A673 (cell line): Measurements from ENCODE around the gene DVL3. TPM values are rescaled to one million over a fixed set of nuclear protein-coding genes. Genes with fewer than 3 reads are reported as not detected.

Experiments used
- BruUV-seq: library from RNA; stranded (reverse); fragments of 400-500 nt; replicated peaks from 2 replicates; lab custom pipeline; 2021; lab: Mats Ljungman, UMichigan
- CTCF ChIA-PET: fragments of 300-600 bp; sonication (Branson Sonifier 250); formaldehyde crosslinking; loops from one replicate; lab custom pipeline; 2022; ENCODE audit warnings: antibody characterized with exemption; lab: Charles Lee
- POLR2A ChIA-PET: fragments of 300-600 bp; sonication (Branson Sonifier 250); formaldehyde crosslinking; loops from one replicate; lab custom pipeline; 2022; ENCODE audit warnings: antibody characterized with exemption; ENCODE audit not compliant: low non-redundant PET; lab: Charles Lee
- DNase-seq: peaks from one replicate; pipeline ENCODE4 v3.0.0-alpha.2; 2015; ENCODE audit warnings: low spot score
- H3K27ac ChIP-seq: fragments of 200-600 bp; sonication (generic); 2 replicates; pipeline ENCODE4 v1.5.1; 2016; ENCODE audit warnings: mixed run types, low read depth, mild to moderate bottlenecking, mixed read lengths, antibody characterized with exemption, low read length; ENCODE audit not compliant: poor library complexity, severe bottlenecking
- H3K27me3 ChIP-seq: fragments of 200-600 bp; sonication (generic); replicated peaks from 2 replicates; pipeline ENCODE4 v1.6.1; 2017; ENCODE audit warnings: mixed run types, low read depth, mild to moderate bottlenecking, mixed read lengths, antibody characterized with exemption, low read length; ENCODE audit not compliant: insufficient read depth, poor library complexity
- H3K36me3 ChIP-seq: fragments of 200-600 bp; sonication (generic); 2 replicates; pipeline ENCODE4 v1.6.1; 2016; ENCODE audit warnings: mixed run types, mild to moderate bottlenecking, mixed read lengths, antibody characterized with exemption, low read length; ENCODE audit not compliant: insufficient read depth, poor library complexity, severe bottlenecking
- H3K4me1 ChIP-seq: fragments of 200-600 bp; sonication (generic); 2 replicates; pipeline ENCODE4 v1.6.1; 2017; ENCODE audit warnings: mixed run types, mild to moderate bottlenecking, mixed read lengths, antibody characterized with exemption, low read length; ENCODE audit not compliant: insufficient read depth, poor library complexity, severe bottlenecking
- H3K4me3 ChIP-seq: fragments of 200-600 bp; sonication (generic); 2 replicates; pipeline ENCODE4 v1.5.1; 2016; ENCODE audit warnings: low read depth, mixed run types, mild to moderate bottlenecking, mixed read lengths, low read length; ENCODE audit not compliant: poor library complexity, severe bottlenecking
- H3K9me3 ChIP-seq: fragments of 200-600 bp; sonication (generic); 2 replicates; pipeline ENCODE4 v1.6.1; 2016; ENCODE audit warnings: mixed run types, low read depth, mild to moderate bottlenecking, mixed read lengths, antibody characterized with exemption, low read length; ENCODE audit not compliant: poor library complexity, severe bottlenecking
- CTCF ChIP-seq: fragments of 300-800, 200-600 bp; sonication (generic); conservative IDR thresholded peaks from 2 replicates; pipeline ENCODE4 v1.5.1; 2017; ENCODE audit warnings: low read depth, mild to moderate bottlenecking, antibody characterized with exemption, low read length, moderate library complexity, mixed read lengths
- EZH2 ChIP-seq: fragments of 200-600 bp; sonication (generic); IDR thresholded peaks from 2 replicates; pipeline ENCODE4 v1.6.1; 2017; ENCODE audit warnings: borderline replicate concordance, low read depth, mild to moderate bottlenecking, mixed read lengths, antibody characterized with exemption, low read length; ENCODE audit not compliant: poor library complexity, severe bottlenecking
- intact Hi-C: fragments of 100-400 bp; cut with micrococcal nuclease; formaldehyde crosslinking; loops from one replicate; pipeline ENCODE4 v1.10.0; 2022; ENCODE audit not compliant: unreplicated experiment
- total RNA-seq: library from RNA; stranded (reverse); gene quantifications from 2 replicates; pipeline ENCODE4 v1.2.3, GENCODE V29; 2021

DVL3 gene
- total RNA-seq, 1 experiment from 2014 or later: 82.6 TPM

- ChIA-PET CTCF (no interaction called here), POLR2A (interaction anchor here (1.6 kb wide), 1 partner anchor 8 kb away, joined by 3 read pairs; no protein-coding TSS in a partner anchor)
- H3K36me3 ChIP-seq: peaks cover 71% of the 10 kb centered on the region
- no peak for DNase-seq
- no TSS peak for BruUV-seq
- TF ChIP-seq EZH2: no peak
- TF ChIP-seq CTCF: no peak
- peak overlapping the region; percentile 92 for H3K27ac ChIP-seq
- no peaks in the 10 kb centered on the region for H3K27me3 ChIP-seq
- intact Hi-C loops: loop anchor here (2.0 kb wide), 1 partner anchor 50 kb away; the partner anchor contains the start of gene EIF2B5
- H3K4me1 ChIP-seq: peaks cover 9% of the 10 kb centered on the region
- H3K9me3 ChIP-seq: no peaks in the 10 kb centered on the region
- H3K4me3 ChIP-seq: peak overlapping the region; percentile 99
Measured at GRCh38 chr3:184184546-184185230, 29.5 kb downstream of the DVL3 start.

- ChIA-PET POLR2A (interaction anchor here (0.6 to 1.6 kb wide), 4 partner anchors 9 to 180 kb away, joined by 3 to 6 read pairs (median 4); no protein-coding TSS in a partner anchor), CTCF (interaction anchor here (0.5 to 1.0 kb wide), 2 partner anchors 66 to 290 kb away, joined by 3 to 13 read pairs; no protein-coding TSS in a partner anchor)
- Histone ChIP-seq H3K4me1 (peaks cover 9% of the 10 kb centered on the region), H3K27me3 (no peaks in the 10 kb centered on the region), H3K36me3 (peaks cover 71% of the 10 kb centered on the region), H3K9me3 (no peaks in the 10 kb centered on the region), H3K27ac (peak overlapping the region; percentile 92), H3K4me3 (peak overlapping the region; percentile 99)
- BruUV-seq: TSS peak; percentile 93
- intact Hi-C loops: loop anchor here (2.0 kb wide), 1 partner anchor 51 kb away; the partner anchor contains the start of gene EIF2B5
- DNase-seq: peak; percentile 100
- no peak for TF ChIP-seq CTCF
- no peak for TF ChIP-seq EZH2
Measured at GRCh38 chr3:184185461-184186183, 30.4 kb downstream of the DVL3 start.

- H3K36me3 ChIP-seq: peaks cover 71% of the 10 kb centered on the region
- H3K4me1 ChIP-seq: peaks cover 9% of the 10 kb centered on the region
- DNase-seq: no peak
- ChIA-PET CTCF (interaction anchor here (0.5 to 1.0 kb wide), 3 partner anchors 51 to 291 kb away, joined by 3 to 13 read pairs (median 3); no protein-coding TSS in a partner anchor), POLR2A (interaction anchor here (0.6 to 1.6 kb wide), 5 partner anchors 10 to 417 kb away, joined by 3 to 6 read pairs (median 4); no protein-coding TSS in a partner anchor)
- H3K9me3 ChIP-seq: no peaks in the 10 kb centered on the region
- no peaks in the 10 kb centered on the region for H3K27me3 ChIP-seq
- H3K27ac ChIP-seq: peak within 1 kb of the TSS; percentile 92
- TF ChIP-seq CTCF: no peak
- TF ChIP-seq EZH2: no peak
- peak within 1 kb of the TSS; percentile 99 for H3K4me3 ChIP-seq
- BruUV-seq: no TSS peak
- intact Hi-C loops: no loop called here
Measured at GRCh38 chr3:184186184-184186901, 31.2 kb downstream of the DVL3 start, which contains the start of gene ABCF3. ABCF3 (plus strand) TSS chr3:184186199; CDS start chr3:184186208, 9 bp downstream.
